ENCODE measurements around the gene EYS.

EYS gene

GRCh38 chr6:64103480-64103879, 1603.5 kb downstream of the EYS start:
- TF ChIP-seq, protein P1, sequence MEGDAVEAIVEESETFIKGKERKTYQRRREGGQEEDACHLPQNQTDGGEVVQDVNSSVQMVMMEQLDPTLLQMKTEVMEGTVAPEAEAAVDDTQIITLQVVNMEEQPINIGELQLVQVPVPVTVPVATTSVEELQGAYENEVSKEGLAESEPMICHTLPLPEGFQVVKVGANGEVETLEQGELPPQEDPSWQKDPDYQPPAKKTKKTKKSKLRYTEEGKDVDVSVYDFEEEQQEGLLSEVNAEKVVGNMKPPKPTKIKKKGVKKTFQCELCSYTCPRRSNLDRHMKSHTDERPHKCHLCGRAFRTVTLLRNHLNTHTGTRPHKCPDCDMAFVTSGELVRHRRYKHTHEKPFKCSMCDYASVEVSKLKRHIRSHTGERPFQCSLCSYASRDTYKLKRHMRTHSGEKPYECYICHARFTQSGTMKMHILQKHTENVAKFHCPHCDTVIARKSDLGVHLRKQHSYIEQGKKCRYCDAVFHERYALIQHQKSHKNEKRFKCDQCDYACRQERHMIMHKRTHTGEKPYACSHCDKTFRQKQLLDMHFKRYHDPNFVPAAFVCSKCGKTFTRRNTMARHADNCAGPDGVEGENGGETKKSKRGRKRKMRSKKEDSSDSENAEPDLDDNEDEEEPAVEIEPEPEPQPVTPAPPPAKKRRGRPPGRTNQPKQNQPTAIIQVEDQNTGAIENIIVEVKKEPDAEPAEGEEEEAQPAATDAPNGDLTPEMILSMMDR (conservative IDR thresholded peaks at IDR 0.05), result no peak
- no peak overlapping the region for H3K27ac ChIP-seq

- H3K27ac ChIP-seq, result no peak overlapping the region
- TF ChIP-seq, protein P1 (conservative IDR thresholded peaks at IDR 0.05), result no peak
Observed at GRCh38 chr6:64100702-64101303, 1606.2 kb downstream of the EYS start.

- TF ChIP-seq, protein P1 (conservative IDR thresholded peaks at IDR 0.05), result no peak
- no peak overlapping the region for H3K27ac ChIP-seq
Observed at GRCh38 chr6:64090352-64090751, 1616.7 kb downstream of the EYS start.

GRCh38 chr6:64085126-64085525, 1621.9 kb downstream of the EYS start:
- no peak overlapping the region for H3K27ac ChIP-seq
- TF ChIP-seq, protein P1 (conservative IDR thresholded peaks at IDR 0.05), result no peak

DNA sequence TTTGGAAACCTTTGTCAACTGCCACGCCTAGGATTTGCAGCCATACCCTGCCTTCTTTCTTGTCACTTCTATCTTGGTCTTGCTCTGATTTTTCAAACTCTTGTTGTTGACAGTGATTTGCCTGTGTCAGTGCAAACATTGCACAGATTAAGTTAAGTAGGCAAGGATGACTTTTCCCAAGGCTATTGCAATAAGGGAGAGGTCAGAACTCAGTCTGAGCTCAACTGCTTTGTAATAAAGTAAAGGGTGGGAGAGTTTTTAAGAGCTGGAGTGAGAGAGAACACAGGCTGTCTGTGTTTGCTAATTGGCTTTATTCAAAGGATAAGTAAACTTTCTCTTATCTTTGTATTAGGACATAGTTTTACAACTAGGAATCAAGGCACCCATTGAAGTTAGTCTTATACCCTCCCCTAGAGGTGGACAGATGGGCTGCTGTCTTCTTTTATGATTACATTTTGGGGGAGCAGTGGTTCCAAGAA, 1622.8 kb downstream of the EYS start:
- H3K27ac ChIP-seq, result no peak overlapping the region
- TF ChIP-seq, protein P1 (conservative IDR thresholded peaks at IDR 0.05), result peak; percentile 56

- TF ChIP-seq, protein P1 (conservative IDR thresholded peaks at IDR 0.05), result no peak
- H3K27ac ChIP-seq, result no peak overlapping the region
Observed at GRCh38 chr6:64083261-64083660, 1623.8 kb downstream of the EYS start.

DNA sequence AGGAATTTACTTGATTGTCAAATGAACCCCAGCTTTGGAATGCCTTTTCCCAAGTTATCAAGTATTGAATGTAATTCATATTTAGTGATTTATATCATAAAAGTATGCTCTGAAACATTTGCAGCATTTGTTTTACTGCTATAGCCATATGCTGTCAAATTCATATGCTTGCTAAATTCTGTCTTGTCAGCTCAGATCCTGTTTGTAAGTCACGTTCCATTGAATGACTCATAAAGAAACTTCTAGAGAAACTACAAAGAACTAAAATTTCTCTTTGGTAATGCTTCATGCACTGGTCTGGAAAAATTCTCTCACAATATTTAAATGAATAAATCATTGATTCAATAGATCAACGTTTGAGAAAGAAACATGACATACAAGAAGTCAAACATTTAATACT, 1625.6 kb downstream of the EYS start:
- no peak overlapping the region for H3K27ac ChIP-seq
- TF ChIP-seq, protein P1 (conservative IDR thresholded peaks at IDR 0.05), result no peak

Measured in VCaP (cell line).